ENCODE data around the gene NPAS2.

Gene NPAS2

GRCh38 chr2:100823665-100824438, 3.9 kb downstream of the NPAS2 start:
- no peak for DNase-seq

GRCh38 chr2:100824842-100825241, 4.9 kb downstream of the NPAS2 start:
- DNase-seq, result no peak

- no peak for DNase-seq
Observed at GRCh38 chr2:100826494-100826893, 6.6 kb downstream of the NPAS2 start.

- no peak for DNase-seq
Observed at GRCh38 chr2:100831158-100831750, 11.3 kb downstream of the NPAS2 start.

- peak in 1 of 3 experiments; percentile 13 for DNase-seq
Observed at GRCh38 chr2:100831831-100832230, 11.9 kb downstream of the NPAS2 start.

- DNase-seq, result no peak
Observed at GRCh38 chr2:100832885-100833284, 12.9 kb downstream of the NPAS2 start.

GRCh38 chr2:100833331-100833730, 13.4 kb downstream of the NPAS2 start:
- no peak for DNase-seq

- DNase-seq, result no peak
Observed at GRCh38 chr2:100834221-100834620, 14.3 kb downstream of the NPAS2 start.

- no peak for DNase-seq
Observed at GRCh38 chr2:100835006-100835659, 15.2 kb downstream of the NPAS2 start.

- DNase-seq, result no peak
Observed at GRCh38 chr2:100840519-100840918, 20.6 kb downstream of the NPAS2 start.

- DNase-seq, result no peak
Observed at GRCh38 chr2:100842241-100842922, 22.4 kb downstream of the NPAS2 start.

GRCh38 chr2:100844514-100844913, 24.6 kb downstream of the NPAS2 start:
- DNase-seq, result no peak

GRCh38 chr2:100845141-100845991, 25.4 kb downstream of the NPAS2 start:
- no peak for DNase-seq

GRCh38 chr2:100846716-100847115, 26.8 kb downstream of the NPAS2 start:
- no peak for DNase-seq

- DNase-seq, result no peak
Observed at GRCh38 chr2:100852447-100852846, 32.5 kb downstream of the NPAS2 start.

GRCh38 chr2:100852999-100853908, 33.3 kb downstream of the NPAS2 start:
- peak in 1 of 3 experiments; percentile 6 for DNase-seq

GRCh38 chr2:100853909-100854810, 34.2 kb downstream of the NPAS2 start:
- no peak for DNase-seq

GRCh38 chr2:100855084-100855483, 35.1 kb downstream of the NPAS2 start:
- DNase-seq, result no peak

- DNase-seq, result no peak
Observed at GRCh38 chr2:100855606-100856005, 35.7 kb downstream of the NPAS2 start.

GRCh38 chr2:100856732-100857131, 36.8 kb downstream of the NPAS2 start:
- no peak for DNase-seq
